Left renal cortex interstitium (tissue), 4 donors: ENCODE data around the gene MAPK14. TPM values are rescaled to one million over a fixed set of nuclear protein-coding genes. Genes with fewer than 3 reads are reported as not detected.
"Not testable (repeated sequence)": the region's sequence is repeated elsewhere in the genome, so short reads cannot be mapped to it uniquely, and the experiment has no call there.

ENCODE experiments used
- DNase-seq, 4 donors: peaks; one replicate each; pipeline ENCODE4 v3.0.0-alpha.2; 2013; ENCODE audit warnings: low read depth in 4 of 4, low spot score in 2 of 4, missing footprints in 1 of 4
- polyA plus RNA-seq, 4 donors: library from polyadenylated mRNA; unstranded; fragments of 120-200 nt; gene quantifications; one replicate each; pipeline ENCODE4 v1.2.1, GENCODE V29; 2013; ENCODE audit not compliant: insufficient read length in 4 of 4

MAPK14 gene
- polyA plus RNA-seq, 4 donors: 48.7 to 54.2 (median 50.7) TPM

GRCh38 chr6:36120018-36120417 is 92.4 kb downstream of the MAPK14 start:
- no peak for DNase-seq

DNA sequence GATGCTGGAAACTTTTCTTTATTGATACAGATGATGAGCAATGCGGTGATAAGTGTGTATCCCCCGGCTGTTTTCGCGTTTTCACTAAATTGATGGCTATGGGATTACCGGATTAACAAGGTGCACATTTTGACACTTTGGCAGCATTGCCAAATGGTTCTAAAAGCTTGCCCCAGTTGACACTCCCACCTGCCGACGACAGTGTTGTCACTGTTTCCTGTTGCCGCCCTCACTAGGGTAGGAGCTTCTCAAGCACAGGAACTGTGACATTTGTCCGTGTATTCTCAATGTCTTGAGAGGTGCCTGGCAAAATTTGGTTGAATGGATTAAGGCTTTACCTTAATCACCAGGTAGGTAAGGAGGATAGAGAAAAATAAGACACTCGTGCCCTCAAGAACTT is 92.9 kb downstream of the MAPK14 start:
- no peak for DNase-seq

DNA sequence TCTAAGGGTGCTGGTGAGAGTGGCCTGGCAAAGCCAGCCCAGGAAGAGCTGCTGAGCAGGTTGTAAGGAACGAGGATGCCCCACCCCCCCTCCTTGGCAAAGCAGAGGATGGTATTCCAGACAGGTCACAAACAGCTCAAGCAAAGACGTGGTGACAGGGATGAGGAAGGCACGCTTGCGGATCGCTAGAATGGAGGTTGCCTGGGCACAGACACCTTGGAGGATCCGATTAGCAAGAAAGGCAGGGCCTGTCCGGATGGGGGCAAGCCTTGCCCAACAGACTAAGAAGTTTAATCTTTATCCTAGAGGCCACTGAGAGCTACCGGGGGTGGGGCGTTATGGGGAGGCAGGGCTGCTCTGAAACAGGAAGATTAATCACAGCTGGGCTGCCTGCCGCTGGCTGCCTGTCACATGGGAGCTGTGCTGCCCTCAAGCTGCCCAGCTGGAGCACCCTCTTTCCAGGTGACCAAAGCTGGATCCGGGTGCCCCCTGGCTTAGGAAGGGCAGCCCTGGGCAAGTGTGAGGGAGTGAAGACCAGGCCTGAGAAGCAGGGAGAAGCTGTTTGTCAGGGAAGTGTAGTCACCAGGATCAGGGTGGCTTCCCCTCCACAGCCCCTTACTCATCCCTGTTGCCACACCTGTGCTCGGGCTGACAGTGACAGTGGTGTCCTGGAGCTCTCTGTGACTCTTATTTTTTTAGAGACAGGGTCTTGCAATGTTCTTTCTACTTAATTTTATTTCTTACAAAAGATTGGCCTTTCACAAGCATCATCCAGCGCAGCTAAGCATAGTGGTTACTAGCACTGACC is 93.6 kb downstream of the MAPK14 start:
- no peak for DNase-seq

- DNase-seq: no peak
These were observed 94.3 kb downstream of the MAPK14 start for GRCh38 chr6:36121787-36122494.

DNA sequence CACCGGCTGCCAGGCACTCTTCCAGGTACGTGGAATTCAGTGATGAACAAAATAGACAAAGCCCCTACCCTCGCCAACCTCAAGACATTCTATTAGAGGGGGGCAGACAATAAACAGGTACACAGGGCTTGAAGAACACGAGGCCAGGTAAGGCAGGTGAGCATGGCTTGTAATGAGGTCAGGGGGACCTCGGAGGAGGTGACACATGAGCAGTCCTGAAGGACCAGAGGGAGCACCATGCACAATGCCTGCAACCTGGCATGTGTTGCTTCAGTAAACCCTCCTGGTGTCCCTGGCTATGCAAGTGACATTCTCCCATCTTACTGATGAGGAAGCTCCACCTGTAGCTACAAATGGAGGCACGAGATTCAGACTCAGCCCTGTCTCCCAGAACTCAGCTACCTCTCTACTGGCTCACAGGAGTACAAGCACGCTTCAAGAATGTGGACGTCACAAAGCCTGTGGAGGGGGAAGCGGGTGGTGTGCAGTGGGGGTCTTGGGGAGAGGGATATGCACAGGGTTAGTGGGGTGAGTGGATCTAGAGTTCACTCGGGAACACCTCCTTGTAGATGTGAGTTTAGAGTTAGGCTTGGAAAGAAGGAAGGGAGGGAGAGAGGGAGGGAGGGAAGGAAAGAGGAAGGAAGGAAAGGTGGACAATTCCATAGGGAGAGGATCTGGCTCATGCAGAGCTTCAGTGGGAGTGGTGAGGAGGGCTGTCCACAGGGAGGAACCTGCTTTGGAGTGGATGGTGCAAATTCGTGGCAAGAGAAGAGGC is 95.1 kb downstream of the MAPK14 start:
- DNase-seq: no peak

DNA sequence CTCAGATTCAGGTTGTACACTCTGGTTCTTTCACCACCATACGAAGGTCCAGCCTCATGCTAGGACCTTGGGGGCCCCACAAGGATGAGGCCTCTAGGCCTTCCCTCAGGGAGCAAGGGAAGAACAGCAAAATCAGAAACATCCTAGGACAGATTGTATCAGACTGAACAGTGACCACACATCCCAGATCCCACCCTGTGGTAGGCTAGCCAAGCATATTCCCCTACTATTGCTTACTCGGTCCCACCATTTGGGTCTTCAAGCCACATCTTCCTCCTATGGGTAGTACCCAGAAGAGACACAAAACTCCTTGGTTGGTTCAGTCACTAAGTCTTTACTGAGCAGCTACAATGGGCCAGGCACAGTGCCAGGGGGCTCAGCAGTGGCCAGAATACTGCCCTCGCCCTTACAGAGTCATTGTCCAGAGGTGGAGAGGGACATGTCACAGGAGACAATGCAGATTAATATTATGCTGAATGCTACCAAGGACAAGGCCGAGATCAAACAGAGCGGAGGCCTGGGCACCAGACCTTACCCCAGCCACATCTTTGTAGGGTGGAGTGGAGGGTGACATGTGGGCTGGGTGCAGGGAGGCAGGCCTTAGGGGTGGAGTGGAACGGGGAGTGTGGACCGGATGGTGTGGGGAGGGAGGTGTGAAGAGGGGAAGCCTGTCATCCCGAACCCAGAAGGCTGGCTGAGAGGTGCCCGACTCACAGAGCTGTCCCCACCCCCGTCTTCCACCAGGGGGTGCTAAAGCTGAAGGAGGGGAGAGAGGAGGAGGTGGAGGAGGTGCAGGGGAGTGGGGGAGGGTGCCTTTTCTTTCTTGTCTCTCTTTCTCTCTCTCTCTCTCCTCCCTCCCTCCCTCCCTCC is 95.9 kb downstream of the MAPK14 start:
- DNase-seq: peak in 1 of 4 donors; percentile 68

DNA sequence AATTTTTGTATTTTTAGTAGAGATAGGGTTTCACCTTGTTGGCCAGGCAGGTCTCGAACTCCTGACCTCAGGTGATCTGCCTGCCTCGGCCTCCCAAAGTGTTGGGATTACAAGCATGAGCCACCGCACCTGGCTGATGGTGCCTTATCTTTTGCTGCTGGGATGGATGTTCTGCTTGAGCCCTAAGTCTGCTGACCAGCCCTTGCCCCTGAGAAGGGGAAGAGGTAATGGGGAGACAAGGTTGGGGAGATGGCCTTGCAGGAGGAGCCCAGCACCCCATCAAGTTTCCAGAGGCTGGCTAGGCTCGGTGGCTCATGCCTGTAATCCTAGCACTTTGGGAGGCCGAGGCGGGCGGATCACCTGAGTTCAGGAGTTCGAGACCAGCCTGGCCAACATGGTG is 96.7 kb downstream of the MAPK14 start:
- DNase-seq: not testable (repeated sequence)

DNA sequence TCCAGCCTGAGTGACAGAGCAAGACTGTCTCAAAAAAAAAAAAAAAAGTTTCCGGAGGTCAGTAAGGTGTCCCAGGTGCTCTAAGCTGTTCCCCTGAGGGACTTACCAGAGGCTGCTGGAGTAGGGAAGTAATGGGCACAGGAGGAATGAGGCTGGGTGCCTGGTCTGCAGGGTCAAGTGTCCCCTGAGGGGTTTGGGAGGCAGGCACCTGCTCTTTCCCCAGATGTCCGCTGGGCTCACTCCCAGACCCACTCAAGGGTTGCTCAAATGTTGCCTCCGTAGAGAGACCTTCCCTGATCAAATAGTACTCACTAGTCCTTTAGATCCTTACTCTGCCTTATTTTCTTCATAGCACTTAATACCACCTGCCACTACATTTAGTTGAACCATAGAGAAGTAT is 97.3 kb downstream of the MAPK14 start:
- no peak for DNase-seq

DNA sequence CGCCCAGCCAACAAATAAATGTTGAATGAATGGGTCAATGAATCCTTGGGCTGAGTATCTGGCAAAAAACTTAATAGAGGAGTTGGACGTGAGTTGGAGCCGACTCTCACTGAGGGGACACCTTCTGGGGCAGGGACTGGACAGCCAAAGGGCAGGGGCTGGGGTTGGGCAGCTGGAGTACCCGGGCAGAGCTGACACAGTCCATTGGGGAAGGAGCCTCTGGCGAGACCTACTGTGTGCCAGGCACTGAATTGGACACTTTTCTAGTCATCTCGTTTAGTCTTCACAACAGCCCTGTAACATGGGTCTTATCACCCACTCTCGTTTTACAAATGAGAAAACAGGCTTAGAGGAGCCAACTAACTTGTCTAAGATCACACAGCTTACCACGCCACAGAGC is 98.0 kb downstream of the MAPK14 start:
- DNase-seq: no peak

GRCh38 chr6:36126121-36126520 is 98.5 kb downstream of the MAPK14 start:
- DNase-seq: no peak

DNA sequence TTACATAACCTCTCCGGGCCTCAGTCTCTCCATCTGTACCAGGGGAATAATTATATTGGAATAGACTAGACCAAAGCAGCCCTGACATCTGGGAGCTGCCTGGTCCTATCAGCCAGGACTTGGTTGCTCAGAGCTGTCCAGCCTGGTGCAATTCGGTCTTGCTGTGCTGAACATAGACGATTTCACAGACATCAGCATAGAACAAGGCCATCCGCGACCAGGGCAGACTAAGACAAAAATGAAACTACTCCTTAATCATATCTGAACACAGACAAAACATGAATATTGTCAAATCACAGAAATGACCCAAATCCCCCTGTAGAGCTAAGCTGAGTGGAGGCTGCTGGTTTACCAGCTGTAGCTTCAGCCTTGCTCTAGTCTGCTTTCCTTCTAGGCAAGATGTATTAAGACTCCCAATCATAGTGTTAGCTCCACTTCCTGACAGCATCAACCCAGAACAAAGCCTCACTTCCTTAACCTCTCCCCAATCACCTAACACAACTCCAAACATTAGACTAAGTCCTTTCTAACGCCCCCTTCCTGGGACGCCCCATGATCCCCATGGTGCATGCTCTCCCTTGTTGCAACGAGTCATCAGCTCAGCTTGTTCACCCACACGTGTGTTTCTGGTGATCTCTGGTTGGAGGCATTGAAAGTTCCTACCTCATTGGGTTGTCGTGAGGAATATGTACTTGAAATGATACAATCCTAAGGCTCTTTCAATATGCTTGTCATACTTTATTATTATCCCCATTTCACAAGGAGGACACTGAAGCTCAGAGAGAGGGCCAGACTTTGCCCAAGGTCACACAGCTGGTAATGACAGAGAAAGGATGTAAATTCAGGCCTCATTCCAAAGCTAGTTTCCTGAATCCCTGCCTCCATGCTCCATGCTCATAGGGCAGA is 99.2 kb downstream of the MAPK14 start:
- no peak for DNase-seq

DNA sequence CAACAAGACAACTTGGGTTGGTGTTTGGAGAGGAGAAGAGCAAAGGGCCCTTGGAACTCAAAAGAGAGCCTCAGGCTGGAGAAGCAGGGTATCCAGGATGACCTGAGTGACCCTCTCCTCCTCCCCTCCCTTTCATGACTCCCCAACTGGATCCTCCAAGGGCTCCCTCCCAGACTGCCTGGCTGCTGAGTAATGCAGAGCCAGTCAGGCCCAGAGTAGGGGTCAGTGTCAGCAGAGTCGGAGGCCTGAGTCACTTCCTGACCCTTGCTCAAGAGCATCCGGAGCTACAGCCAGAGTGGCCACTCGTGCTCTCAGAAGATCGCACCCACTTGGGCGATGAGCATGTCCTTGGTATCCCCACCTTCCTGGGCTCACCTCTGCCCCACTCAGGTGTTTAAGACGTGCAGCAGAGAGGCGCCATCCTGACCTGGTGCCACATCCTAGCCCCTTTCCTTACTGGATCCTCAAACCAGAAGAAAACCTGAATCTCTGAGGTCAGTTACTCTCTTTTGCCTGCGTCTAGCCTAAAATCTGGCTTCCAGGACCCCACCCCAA is 99.9 kb downstream of the MAPK14 start:
- DNase-seq: no peak

DNA sequence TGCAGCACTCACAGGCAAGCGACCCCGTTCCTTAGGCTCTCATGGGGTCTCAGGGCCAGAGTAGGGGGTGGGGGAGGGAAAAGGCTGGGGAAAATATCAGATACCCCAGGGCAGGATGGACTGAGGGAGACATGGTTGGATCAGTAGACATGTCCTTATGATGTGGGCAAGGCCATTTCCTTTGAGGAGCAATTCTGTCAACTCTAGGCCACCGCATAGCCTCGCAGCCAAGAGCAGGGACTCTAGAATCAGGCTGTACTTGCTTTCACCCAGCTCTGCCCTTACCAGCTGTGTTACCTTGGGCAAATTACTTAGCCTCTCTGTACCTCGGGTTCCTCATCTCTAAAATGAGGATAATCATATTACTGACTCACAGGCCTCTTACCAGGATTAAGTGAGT is 100.5 kb downstream of the MAPK14 start:
- DNase-seq: no peak

DNA sequence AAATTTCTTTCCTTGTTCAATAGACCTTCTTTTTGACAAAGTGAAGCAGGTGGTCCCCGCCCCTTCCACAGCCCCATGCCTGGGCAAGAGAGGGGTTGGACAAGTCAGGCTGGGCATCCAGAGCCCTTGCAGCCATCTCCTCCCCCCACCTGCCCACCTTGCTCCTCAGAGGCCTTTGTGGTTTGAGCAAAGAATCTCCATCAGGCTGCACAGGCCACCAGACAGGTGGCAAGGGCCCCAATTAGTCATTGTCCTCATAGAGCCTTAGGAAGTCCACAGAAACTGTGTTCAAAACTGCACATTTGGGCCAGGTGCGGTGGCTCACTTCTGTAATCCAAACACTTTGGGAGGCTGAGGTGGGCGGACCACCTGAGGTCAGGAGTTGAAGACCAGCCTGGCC is 101.2 kb downstream of the MAPK14 start:
- no peak for DNase-seq

DNA sequence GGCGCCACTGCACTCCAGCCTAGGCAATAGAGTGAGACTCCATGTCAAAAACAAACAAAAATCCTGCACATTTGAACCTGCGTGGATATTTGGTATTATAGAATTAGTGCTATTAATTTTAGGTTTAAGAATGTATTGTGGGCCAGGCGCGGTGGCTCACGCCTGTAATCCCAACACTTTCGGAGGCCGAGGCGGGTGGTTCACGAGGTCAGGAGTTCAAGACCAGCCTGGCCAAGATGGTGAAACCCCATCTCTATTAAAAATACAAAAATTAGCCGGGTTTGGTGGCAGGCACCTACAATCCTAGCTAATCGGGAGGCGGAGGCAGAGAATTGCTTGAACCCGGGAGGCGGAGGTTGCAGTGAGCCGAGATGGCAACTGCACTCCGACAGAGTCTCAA is 101.7 kb downstream of the MAPK14 start:
- not testable (repeated sequence) for DNase-seq

- DNase-seq: no peak
These were observed 102.5 kb downstream of the MAPK14 start, which contains the start of gene MAPK13 for GRCh38 chr6:36129941-36130666. Gene MAPK13, plus strand, starts transcription at chr6:36130513. Its CDS starts 70 bp downstream, at chr6:36130583.

DNA sequence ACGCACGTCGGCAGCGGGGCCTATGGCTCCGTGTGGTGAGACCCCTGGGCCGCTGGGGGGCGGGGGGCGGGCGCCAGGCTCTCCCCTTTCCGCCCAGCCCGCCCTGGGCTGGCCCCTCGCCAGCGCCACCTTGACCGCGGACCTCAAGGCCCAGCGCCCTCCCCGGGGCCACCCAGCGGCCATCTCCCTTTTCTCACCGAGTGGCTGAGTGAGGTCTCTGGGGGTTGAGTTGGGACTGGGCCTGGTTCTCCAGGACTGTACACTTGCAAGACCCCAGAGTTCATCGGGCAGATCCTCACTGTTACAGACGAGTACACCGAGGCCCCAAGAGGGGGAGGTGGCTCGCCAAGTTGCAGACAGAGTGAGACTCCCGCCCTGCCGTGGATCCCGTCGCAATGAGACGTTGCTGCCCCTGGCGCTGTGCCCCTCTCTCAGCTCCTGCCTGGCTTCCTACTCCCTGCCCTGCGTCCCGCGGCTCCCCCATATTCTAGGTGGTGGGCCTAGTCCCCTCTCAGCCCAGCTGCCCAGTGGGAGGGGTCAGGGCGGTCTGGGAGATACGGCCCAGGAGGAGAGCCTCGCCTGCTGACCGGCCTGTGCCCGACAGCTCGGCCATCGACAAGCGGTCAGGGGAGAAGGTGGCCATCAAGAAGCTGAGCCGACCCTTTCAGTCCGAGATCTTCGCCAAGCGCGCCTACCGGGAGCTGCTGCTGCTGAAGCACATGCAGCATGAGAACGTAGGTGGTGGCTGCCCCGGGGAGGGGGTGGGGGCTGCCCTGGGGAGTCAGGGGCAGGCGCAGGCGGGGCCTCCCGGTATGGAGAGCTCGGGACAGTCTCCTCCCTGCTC is 103.3 kb downstream of the MAPK14 start:
- DNase-seq: peak in 2 of 4 donors; percentile 24 to 29
